Body of pancreas (tissue), 4 donors: ENCODE results near the gene SLC4A4. TPM values are rescaled to one million over a fixed set of nuclear protein-coding genes. Genes with fewer than 3 reads are reported as not detected.

Source experiments
- ATAC-seq: fragments of 150-250 bp; one replicate; pipeline ENCODE4 v1.9.1; 2016
- DNase-seq, 4 donors: peaks; one replicate each; pipeline ENCODE4 v3.0.0-alpha.2; 2019
- H3K27ac ChIP-seq, 4 donors: fragments of 200-600 bp; sonication (generic); 1 replicate in 3 of 4; 2 replicates in 1 of 4; pipeline versions ENCODE4 v1.5.1 to v1.6.1; 2016 to 2019; ENCODE audit warnings: mild to moderate bottlenecking in 1 of 4, mixed read lengths in 1 of 4, moderate library complexity in 1 of 4
- H3K27me3 ChIP-seq, 2 donors: fragments of 200-600 bp; sonication (generic); one replicate each; pipeline ENCODE4 v1.6.0; 2016; ENCODE audit warnings: mild to moderate bottlenecking in 1 of 2
- H3K36me3 ChIP-seq, 2 donors: fragments of 200-600 bp; sonication (generic); replicated peaks in 1 of 2; 2 replicates each; pipeline ENCODE4 v1.5.1; 2016; ENCODE audit warnings: low read depth in 2 of 2; ENCODE audit not compliant: insufficient read depth in 1 of 2
- H3K4me1 ChIP-seq: fragments of 200-600 bp; sonication (generic); one replicate; pipeline ENCODE4 v1.6.0; 2016
- H3K4me3 ChIP-seq, 2 donors: fragments of 200-600 bp; sonication (generic); 1 replicate in 1 of 2; 2 replicates in 1 of 2; pipeline ENCODE4 v1.5.1; 2016 to 2019
- H3K9me3 ChIP-seq, 3 donors: fragments of 200-600 bp; sonication (generic); 1 replicate in 2 of 3; 2 replicates in 1 of 3; pipeline ENCODE4 v1.5.1; 2016
- CTCF ChIP-seq, 7 experiments: fragments of 450-650 bp in 4 of 7; fragments of 200-600 bp in 3 of 7; sonication (generic) in 3 of 7; IDR thresholded peaks; one replicate each; pipeline ENCODE4 v1.5.1; 2016 to 2019; ENCODE audit warnings: antibody characterized with exemption in 7 of 7
- POLR2A ChIP-seq, 3 donors: fragments of 450-650 bp; IDR thresholded peaks; one replicate each; pipeline ENCODE4 v1.6.1; 2016; ENCODE audit warnings: antibody characterized with exemption in 3 of 3, mild to moderate bottlenecking in 2 of 3
- WGBS, 2 donors: methylation state at CpG; one replicate each; pipeline ENCODE4 v1.1.5; 2017; 5-methylcytosine and 5-hydroxymethylcytosine counted together
- intact Hi-C: fragments of 100-400 bp; cut with DNase I; formaldehyde crosslinking; loops from one replicate; pipeline ENCODE4 v1.15.1; 2023
- total RNA-seq, 2 donors: library from RNA; depleted of rRNA; stranded (reverse); fragments of >200 nt; gene quantifications; one replicate each; pipeline ENCODE4 v1.1.0, GENCODE V29; 2016

SLC4A4 gene
- total RNA-seq, 2 donors from 2014 or later, result 334 to 402 TPM

DNA sequence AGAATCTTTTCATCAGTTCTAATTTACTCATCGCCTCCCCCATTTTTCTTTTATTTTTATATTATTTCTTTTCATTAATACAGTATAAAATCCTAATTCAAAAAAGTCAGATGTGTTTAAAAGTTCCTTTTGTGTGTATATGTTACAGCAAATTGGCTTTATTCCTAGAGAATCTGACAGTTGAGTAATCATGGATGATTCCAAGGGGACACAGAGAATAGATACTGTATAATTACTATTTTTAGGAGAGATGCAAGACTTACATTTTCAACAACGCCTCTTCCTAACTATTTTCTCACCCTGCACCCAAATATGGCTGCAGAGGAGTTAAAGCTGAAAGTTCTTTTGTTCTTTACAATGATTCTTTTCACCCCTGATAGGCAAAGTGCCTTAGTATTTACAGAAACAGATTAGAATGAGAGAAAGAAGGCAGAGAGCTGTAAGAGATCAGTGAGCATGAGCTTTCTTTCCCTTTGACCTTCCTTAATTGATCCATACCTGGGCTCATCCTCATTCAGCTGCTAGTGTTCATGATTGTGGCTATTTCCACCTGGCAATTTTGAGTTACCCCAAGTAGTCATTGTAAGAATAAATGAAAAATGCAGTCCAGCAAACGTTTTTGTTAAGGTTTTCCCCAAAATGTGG is 210.8 kb downstream of the SLC4A4 start:
- no peak for TF ChIP-seq POLR2A (IDR thresholded peaks at IDR 0.05)
- TF ChIP-seq CTCF (IDR thresholded peaks at IDR 0.05), result no peak
- Histone ChIP-seq H3K4me1 (peaks cover 23% of the 10 kb centered on the region), H3K27me3 (no peaks in the 10 kb centered on the region), H3K4me3 (no peak overlapping the region), H3K27ac (peak overlapping the region in 3 of 4 donors; percentile 6 to 39 (median 9)), H3K36me3 (no peaks in the 10 kb centered on the region), H3K9me3 (no peaks in the 10 kb centered on the region)
- DNase-seq, result no peak
- ATAC-seq, result no peak
- intact Hi-C loops, result no loop called here
- WGBS, 2 donors, result 52 to 59% methylated on average over 3 of the region's 3 CpGs

- ATAC-seq, result peak; percentile 41
- no peak for TF ChIP-seq POLR2A (IDR thresholded peaks at IDR 0.05)
- no peak for TF ChIP-seq CTCF (IDR thresholded peaks at IDR 0.05)
- Histone ChIP-seq H3K27ac (peak overlapping the region in 3 of 4 donors; percentile 9 to 39 (median 39)), H3K9me3 (no peaks in the 10 kb centered on the region), H3K27me3 (no peaks in the 10 kb centered on the region), H3K4me3 (no peak overlapping the region), H3K4me1 (peaks cover 23% of the 10 kb centered on the region), H3K36me3 (no peaks in the 10 kb centered on the region)
- DNase-seq, result no peak
- intact Hi-C loops, result no loop called here
- WGBS, 2 donors, result 38 to 42% methylated on average over 7 of the region's 7 CpGs
Observed at GRCh38 chr4:71550220-71551165, 211.7 kb downstream of the SLC4A4 start.

DNA sequence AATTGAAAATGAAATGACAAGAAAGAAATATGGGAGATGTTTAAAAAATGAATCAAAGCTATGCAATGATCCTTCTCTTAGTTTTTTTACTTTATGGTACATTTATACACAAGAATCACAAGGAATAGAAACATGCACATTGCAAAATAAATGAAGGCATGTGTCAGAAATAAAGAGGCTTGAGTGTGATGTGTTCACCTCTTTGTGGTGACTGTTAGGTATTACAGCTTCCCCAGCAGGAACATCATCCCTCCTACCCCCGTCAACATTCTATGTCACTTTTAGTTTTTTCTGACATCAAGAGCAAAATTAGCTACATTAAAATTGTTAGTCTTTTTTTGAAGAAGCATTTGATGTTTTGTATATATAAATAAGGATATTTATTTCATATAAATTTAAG is 214.8 kb downstream of the SLC4A4 start:
- DNase-seq (no peak), ATAC-seq (peak; percentile 47)
- TF ChIP-seq CTCF (IDR thresholded peaks at IDR 0.05) (peak; percentile 17 to 68 (median 50)), POLR2A (IDR thresholded peaks at IDR 0.05) (no peak)
- no peaks in the 10 kb centered on the region for H3K9me3 ChIP-seq
- H3K4me3 ChIP-seq, result no peak overlapping the region
- H3K4me1 ChIP-seq, result peaks cover 14% of the 10 kb centered on the region
- no peak overlapping the region for H3K27ac ChIP-seq
- intact Hi-C loops, result no loop called here
- H3K36me3 ChIP-seq, result peaks cover 0 to 2% of the 10 kb centered on the region in 2 donors
- WGBS, 2 donors, result 38 to 39% methylated on average over 1 of the region's 1 CpG
- H3K27me3 ChIP-seq, result no peaks in the 10 kb centered on the region

GRCh38 chr4:71554025-71554424 is 215.2 kb downstream of the SLC4A4 start:
- WGBS, 2 donors, result 77 to 80% methylated on average over 2 of the region's 2 CpGs
- H3K27me3 ChIP-seq, result no peaks in the 10 kb centered on the region
- peaks cover 0 to 2% of the 10 kb centered on the region in 2 donors for H3K36me3 ChIP-seq
- peaks cover 14% of the 10 kb centered on the region for H3K4me1 ChIP-seq
- TF ChIP-seq POLR2A (IDR thresholded peaks at IDR 0.05), result no peak
- TF ChIP-seq CTCF (IDR thresholded peaks at IDR 0.05), result no peak
- DNase-seq (no peak), ATAC-seq (no peak)
- no peaks in the 10 kb centered on the region for H3K9me3 ChIP-seq
- intact Hi-C loops, result no loop called here
- H3K4me3 ChIP-seq, result no peak overlapping the region
- peak overlapping the region in 1 of 4 donors; percentile 31 for H3K27ac ChIP-seq
